Measurements from ENCODE around the gene HOXD11.

Gene HOXD11

GRCh38 chr2:176105078-176105729 lies 1.9 kb upstream of the HOXD11 start:
- DNase-seq (ENCODE audit: low read depth in 2 of 2) = no peak

- DNase-seq (ENCODE audit: low read depth in 2 of 2) = no peak
Measured at GRCh38 chr2:176105730-176106580, 1.1 kb upstream of the HOXD11 start.

DNA sequence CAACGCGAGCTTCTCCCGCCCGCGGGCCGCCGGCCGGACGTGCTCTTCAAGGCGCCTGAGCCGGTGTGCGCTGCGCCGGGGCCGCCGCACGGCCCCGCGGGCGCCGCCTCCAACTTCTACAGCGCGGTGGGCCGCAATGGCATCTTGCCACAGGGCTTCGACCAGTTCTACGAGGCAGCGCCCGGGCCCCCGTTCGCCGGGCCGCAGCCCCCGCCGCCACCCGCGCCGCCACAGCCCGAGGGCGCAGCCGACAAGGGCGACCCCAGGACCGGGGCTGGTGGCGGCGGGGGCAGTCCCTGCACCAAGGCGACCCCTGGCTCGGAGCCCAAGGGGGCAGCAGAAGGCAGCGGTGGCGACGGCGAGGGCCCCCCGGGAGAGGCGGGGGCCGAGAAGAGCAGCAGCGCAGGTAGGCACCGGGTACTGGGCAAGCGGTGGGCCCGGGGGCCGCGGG lies 676 bp downstream of the HOXD11 start:
- no peak for DNase-seq (ENCODE audit: low read depth in 2 of 2)

- DNase-seq (ENCODE audit: low read depth in 2 of 2) = no peak
Measured at GRCh38 chr2:176109192-176109901, 2.3 kb downstream of the HOXD11 start.

DNA sequence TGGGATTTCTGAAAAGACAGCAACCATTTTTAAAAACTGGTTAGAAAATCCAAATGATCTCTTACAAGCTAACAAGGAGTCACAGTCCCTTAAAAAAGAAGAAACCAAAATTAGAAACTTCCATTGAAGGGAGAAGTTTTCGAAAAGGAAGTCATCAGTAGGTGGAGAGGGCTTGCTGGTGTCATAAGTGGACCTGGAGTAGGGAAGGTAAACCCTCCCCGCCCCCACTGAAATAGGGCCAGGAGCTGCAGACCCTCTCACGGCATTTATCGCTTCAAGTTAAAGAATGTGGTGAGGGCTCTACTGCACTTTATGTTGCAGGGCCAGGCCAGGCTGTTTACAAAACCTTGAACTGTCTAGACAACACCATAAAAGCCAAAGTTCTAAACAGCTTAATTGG lies 2.9 kb downstream of the HOXD11 start:
- DNase-seq (ENCODE audit: low read depth in 2 of 2) = no peak

- DNase-seq (ENCODE audit: low read depth in 2 of 2) = no peak
Measured at GRCh38 chr2:176110415-176111308, 3.6 kb downstream of the HOXD11 start.

GRCh38 chr2:176111309-176111663 lies 4.2 kb downstream of the HOXD11 start:
- DNase-seq (ENCODE audit: low read depth in 2 of 2) = no peak

GRCh38 chr2:176111846-176112374 lies 4.8 kb downstream of the HOXD11 start:
- no peak for DNase-seq (ENCODE audit: low read depth in 2 of 2)

DNA sequence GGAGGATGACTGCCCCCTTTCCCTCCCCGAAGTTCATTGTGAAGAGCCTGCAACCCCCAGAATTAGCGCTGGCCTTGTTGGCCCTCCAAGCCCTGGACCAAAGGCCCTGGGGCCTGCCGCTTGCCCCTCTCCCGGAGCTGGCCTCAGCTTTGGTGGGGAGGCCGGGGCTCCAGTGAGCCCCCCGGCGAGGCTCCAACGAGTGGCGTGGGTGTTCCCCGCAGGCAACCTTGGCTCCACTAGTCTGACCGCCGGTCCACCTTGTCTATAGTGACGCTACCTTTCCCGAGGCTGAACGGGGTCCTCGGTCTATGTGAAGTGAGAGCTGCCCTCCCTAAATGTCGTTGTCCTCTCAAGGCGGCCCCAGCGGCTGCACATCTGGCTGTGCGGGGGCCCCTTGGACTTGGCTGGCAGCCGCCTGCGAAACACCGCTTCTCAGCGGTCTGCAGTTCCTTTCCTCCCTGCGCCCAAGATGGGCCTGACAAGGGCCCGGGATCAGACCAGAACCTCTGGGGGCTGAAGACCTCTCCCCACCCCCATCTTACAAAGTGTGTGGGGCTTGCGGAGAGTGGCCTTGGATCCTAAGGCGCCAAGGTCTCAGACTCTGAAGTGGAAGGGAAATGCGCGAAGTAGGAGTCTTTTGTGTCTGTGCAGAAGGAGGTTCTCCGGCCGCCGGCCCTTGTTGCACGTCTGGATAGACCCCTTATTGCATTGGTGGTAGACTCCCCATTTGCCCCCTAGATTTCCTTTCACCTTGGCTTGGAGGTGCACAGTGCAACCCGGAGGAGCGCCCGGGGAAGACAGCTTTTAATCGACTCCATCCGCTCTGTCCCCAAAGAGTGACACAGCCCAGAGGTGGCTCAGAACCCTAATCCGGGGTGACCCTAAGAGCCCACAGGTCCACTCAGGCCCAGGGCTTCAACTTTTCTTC lies 5.6 kb downstream of the HOXD11 start:
- DNase-seq (ENCODE audit: low read depth in 2 of 2) = no peak

GRCh38 chr2:176114120-176114929 lies 7.2 kb downstream of the HOXD11 start:
- no peak for DNase-seq (ENCODE audit: low read depth in 2 of 2)

GRCh38 chr2:176114930-176115625 lies 8.0 kb downstream of the HOXD11 start:
- DNase-seq (ENCODE audit: low read depth in 2 of 2) = no peak

GRCh38 chr2:176115883-176116813 lies 9.1 kb downstream of the HOXD11 start, which contains the start of gene HOXD10:
Gene HOXD10, plus strand, starts transcription at chr2:176116778. Its CDS starts 56 bp downstream, at chr2:176116834.
- no peak for DNase-seq (ENCODE audit: low read depth in 2 of 2)

GRCh38 chr2:176117162-176117822 lies 10.2 kb downstream of the HOXD11 start:
- DNase-seq (ENCODE audit: low read depth in 2 of 2) = no peak

DNA sequence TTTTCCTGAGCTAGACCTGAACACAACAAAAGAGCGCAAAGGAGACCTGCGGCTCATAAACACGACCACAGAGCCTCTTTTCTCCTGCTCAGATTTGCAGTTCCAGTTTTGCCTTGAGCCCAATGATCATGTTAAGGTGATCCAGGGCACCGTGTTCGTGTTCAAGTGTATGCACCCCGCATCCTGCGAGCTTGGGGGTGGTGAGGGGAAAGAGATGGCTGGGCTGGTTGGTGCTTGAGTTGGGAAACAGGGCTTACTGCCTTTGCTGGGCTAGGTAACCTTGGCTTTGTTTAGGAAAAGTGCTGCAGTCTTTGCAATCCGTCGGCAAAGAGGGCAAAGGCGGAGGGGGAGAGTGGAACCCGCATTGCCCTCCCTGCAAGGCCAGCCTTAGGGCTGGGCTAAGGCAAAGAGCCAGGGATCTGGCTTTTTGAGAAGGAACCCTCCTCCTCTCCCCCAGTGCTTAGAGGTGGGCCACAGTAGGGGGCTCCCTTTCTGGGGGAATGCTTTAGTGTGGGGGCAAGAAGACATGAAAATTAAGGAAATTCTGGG lies 10.8 kb downstream of the HOXD11 start:
- DNase-seq (ENCODE audit: low read depth in 2 of 2) = no peak

- DNase-seq (ENCODE audit: low read depth in 2 of 2) = no peak
Measured at GRCh38 chr2:176118601-176119339, 11.7 kb downstream of the HOXD11 start.
